Esophagus squamous epithelium (tissue), 4 donors: ENCODE data around the gene AGO1.

Experiments
- CTCF ChIP-seq, 6 experiments: fragments of 450-650 bp in 4 of 6; fragments of 200-600 bp in 2 of 6; sonication (generic) in 2 of 6; IDR thresholded peaks; one replicate each; pipeline ENCODE4 v1.5.1; 2016 to 2019; ENCODE audit warnings: antibody characterized with exemption in 6 of 6, mild to moderate bottlenecking in 4 of 6, moderate library complexity in 4 of 6
- POLR2A ChIP-seq, 4 donors: fragments of 450-650 bp; IDR thresholded peaks; one replicate each; pipeline ENCODE4 v1.6.1; 2017; ENCODE audit warnings: antibody characterized with exemption in 4 of 4, mild to moderate bottlenecking in 4 of 4, moderate library complexity in 3 of 4

- TF ChIP-seq POLR2A (IDR thresholded peaks at IDR 0.05): no peak
- no peak for TF ChIP-seq CTCF (IDR thresholded peaks at IDR 0.05)
Measured at GRCh38 chr1:35884934-35885333, 1.9 kb downstream of the AGO1 start.
